Mesodermal cell (in vitro differentiated cells): ENCODE measurements around the gene RTL10.

Experiments
- H3K27ac ChIP-seq: 2 replicates; pipeline ENCODE4 v1.7.0; 2013; ENCODE audit warnings: mild to moderate bottlenecking, low read depth, low read length, moderate library complexity; ENCODE audit not compliant: severe bottlenecking
- H3K36me3 ChIP-seq: 2 replicates; pipeline ENCODE4 v1.7.1; 2013; ENCODE audit warnings: mild to moderate bottlenecking, low read length, moderate library complexity; ENCODE audit not compliant: control insufficient read depth, insufficient read depth
- H3K4me1 ChIP-seq: one replicate; pipeline ENCODE4 v1.7.1; 2013; ENCODE audit warnings: mild to moderate bottlenecking, low read length; ENCODE audit not compliant: insufficient read depth, control insufficient read depth, poor library complexity, severe bottlenecking
- H3K4me3 ChIP-seq: 2 replicates; pipeline ENCODE4 v1.7.0; 2013; ENCODE audit warnings: low read length, control low read depth, mild to moderate bottlenecking; ENCODE audit not compliant: insufficient read depth, poor library complexity, severe bottlenecking; ENCODE audit errors: extremely low read depth
- H3K9me3 ChIP-seq: 2 replicates; pipeline ENCODE4 v1.7.1; 2013; ENCODE audit warnings: mild to moderate bottlenecking, low read length, moderate library complexity; ENCODE audit not compliant: control insufficient read depth
- WGBS, 2 experiments: methylation state at CpG; one replicate each; pipeline ENCODE4 v1.1.5; 2013; ENCODE audit warnings: missing lambda C conversion rate in 2 of 2; ENCODE audit not compliant: insufficient coverage in 2 of 2; 5-methylcytosine and 5-hydroxymethylcytosine counted together

RTL10 gene

DNA sequence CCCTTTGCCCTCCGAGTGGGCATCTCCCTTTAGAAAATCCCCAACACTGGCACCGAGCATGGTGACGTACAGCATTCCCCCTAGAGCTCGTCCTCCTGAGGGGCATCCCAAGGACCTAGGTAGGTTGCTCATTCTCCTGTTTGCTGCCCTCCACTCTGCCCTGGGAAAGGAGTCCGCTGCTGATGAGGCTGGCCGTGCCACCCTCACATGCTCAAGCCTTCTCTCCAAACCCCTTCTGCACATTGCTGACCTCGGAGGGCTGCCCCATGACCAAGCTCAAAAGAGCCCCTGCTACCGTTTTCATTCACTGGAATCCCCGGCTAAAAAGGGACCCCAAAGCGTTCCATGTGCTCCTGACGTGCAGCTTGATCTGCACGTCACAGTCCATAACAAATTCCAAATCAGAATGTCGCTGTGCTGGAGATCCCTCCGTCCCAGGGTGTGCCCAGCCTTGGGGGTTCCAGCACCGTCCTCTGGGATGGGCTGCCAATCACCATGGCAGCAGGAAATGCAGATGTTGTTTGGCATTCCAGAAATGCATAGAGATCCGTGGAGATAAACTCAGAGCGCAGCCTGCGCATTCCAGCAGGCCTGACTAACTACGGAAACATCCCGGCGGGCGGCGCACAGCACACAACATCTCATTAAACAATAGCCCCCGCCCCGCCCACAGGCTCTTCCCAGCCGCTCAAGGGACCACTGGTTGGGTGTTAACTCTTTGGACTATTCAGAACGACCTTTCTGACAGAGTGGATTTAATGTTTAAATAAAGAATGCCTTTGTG, 26.3 kb upstream of the RTL10 start:
- 32 to 46% methylated on average over 13 to 21 of the region's 27 CpGs for WGBS, 2 experiments

GRCh38 chr22:19879992-19880785, 25.5 kb upstream of the RTL10 start:
- WGBS, 2 experiments = 89 to 91% methylated on average over 24 to 32 of the region's 34 CpGs
- Histone ChIP-seq H3K27ac (peak overlapping the region; percentile 95), H3K4me1 (peaks cover 56% of the 10 kb centered on the region), H3K36me3 (peaks cover 4% of the 10 kb centered on the region), H3K4me3 (peak overlapping the region; percentile 22), H3K9me3 (no peaks in the 10 kb centered on the region)

More for the DNA sequence above, 26.3 kb upstream of the RTL10 start:
- Histone ChIP-seq H3K36me3 (peaks cover 4% of the 10 kb centered on the region), H3K4me3 (peak overlapping the region; percentile 22), H3K27ac (peak overlapping the region; percentile 95), H3K9me3 (no peaks in the 10 kb centered on the region), H3K4me1 (peaks cover 55% of the 10 kb centered on the region)

GRCh38 chr22:19879643-19879991, 24.9 kb upstream of the RTL10 start:
- no peaks in the 10 kb centered on the region for H3K9me3 ChIP-seq
- peaks cover 60% of the 10 kb centered on the region for H3K4me1 ChIP-seq
- H3K4me3 ChIP-seq = no peak overlapping the region
- 79 to 96% methylated on average over 3 to 4 of the region's 4 CpGs for WGBS, 2 experiments
- H3K27ac ChIP-seq = peak overlapping the region; percentile 95
- peaks cover 4% of the 10 kb centered on the region for H3K36me3 ChIP-seq

GRCh38 chr22:19879246-19879570, 24.5 kb upstream of the RTL10 start:
- no peak overlapping the region for H3K4me3 ChIP-seq
- 93 to 94% methylated on average over 8 to 9 of the region's 13 CpGs for WGBS, 2 experiments

GRCh38 chr22:19878461-19879245, 24.0 kb upstream of the RTL10 start:
- 96 to 97% methylated on average over 12 to 14 of the region's 16 CpGs for whole genome bisulfite sequencing, 2 experiments
- no peak overlapping the region for H3K27ac ChIP-seq

More at GRCh38 chr22:19879246-19879570, 24.5 kb upstream of the RTL10 start:
- H3K27ac ChIP-seq = no peak overlapping the region
- H3K9me3 ChIP-seq = no peaks in the 10 kb centered on the region
- peaks cover 64% of the 10 kb centered on the region for H3K4me1 ChIP-seq
- peaks cover 7% of the 10 kb centered on the region for H3K36me3 ChIP-seq

DNA sequence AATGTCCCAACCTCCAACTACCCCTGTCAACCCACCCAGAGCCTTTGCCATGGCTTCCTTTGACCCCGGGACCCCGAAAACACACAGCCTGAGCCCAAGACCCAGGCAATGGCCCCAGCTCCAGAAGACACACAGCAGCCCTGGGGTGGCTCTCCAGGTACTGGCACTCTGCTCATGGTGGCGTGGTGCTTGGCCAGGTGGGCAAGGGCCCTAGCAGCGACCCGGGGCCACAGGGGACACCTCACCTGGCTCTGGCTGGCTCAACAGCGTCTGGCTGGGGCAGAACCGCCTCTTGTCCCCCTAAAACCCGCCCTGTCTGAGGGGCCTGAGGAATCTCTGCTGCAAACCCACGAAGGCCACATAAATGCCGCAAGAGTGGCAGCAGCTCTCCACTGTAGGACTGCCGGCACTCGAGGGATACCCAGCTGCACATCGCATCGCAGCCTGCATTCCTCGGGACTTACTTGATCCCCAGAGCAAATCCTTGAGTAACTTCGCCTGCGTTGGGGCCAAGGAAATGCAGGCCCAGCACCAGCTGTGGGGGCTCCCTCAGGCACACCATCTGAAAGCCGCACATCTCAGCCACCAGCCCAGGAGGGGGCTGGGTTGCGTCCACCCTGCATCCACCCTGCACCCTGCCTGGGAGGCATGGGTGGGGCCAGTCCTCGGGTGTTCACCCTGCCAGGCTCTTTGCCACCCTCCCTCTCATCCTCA, 23.1 kb upstream of the RTL10 start:
- H3K9me3 ChIP-seq = no peaks in the 10 kb centered on the region
- H3K4me1 ChIP-seq = peaks cover 59% of the 10 kb centered on the region
- WGBS, 2 experiments = 95% methylated on average over 19 to 20 of the region's 20 CpGs
- peaks cover 8% of the 10 kb centered on the region for H3K36me3 ChIP-seq
- no peak overlapping the region for H3K27ac ChIP-seq
- H3K4me3 ChIP-seq = no peak overlapping the region

More at GRCh38 chr22:19878461-19879245, 24.0 kb upstream of the RTL10 start:
- Histone ChIP-seq H3K4me3 (no peak overlapping the region), H3K36me3 (peaks cover 8% of the 10 kb centered on the region), H3K9me3 (no peaks in the 10 kb centered on the region), H3K4me1 (peaks cover 65% of the 10 kb centered on the region)

GRCh38 chr22:19876941-19877625, 22.4 kb upstream of the RTL10 start:
- no peak overlapping the region for H3K27ac ChIP-seq
- H3K4me1 ChIP-seq = peaks cover 52% of the 10 kb centered on the region
- H3K4me3 ChIP-seq = no peak overlapping the region
- H3K9me3 ChIP-seq = no peaks in the 10 kb centered on the region
- WGBS, 2 experiments = 92 to 95% methylated on average over 11 to 18 of the region's 18 CpGs
- peaks cover 8% of the 10 kb centered on the region for H3K36me3 ChIP-seq

GRCh38 chr22:19876314-19876940, 21.8 kb upstream of the RTL10 start:
- H3K36me3 ChIP-seq = peaks cover 8% of the 10 kb centered on the region
- no peak overlapping the region for H3K4me3 ChIP-seq
- WGBS, 2 experiments = 93 to 94% methylated on average over 17 to 21 of the region's 21 CpGs
- H3K27ac ChIP-seq = no peak overlapping the region
- peaks cover 46% of the 10 kb centered on the region for H3K4me1 ChIP-seq
- no peaks in the 10 kb centered on the region for H3K9me3 ChIP-seq

DNA sequence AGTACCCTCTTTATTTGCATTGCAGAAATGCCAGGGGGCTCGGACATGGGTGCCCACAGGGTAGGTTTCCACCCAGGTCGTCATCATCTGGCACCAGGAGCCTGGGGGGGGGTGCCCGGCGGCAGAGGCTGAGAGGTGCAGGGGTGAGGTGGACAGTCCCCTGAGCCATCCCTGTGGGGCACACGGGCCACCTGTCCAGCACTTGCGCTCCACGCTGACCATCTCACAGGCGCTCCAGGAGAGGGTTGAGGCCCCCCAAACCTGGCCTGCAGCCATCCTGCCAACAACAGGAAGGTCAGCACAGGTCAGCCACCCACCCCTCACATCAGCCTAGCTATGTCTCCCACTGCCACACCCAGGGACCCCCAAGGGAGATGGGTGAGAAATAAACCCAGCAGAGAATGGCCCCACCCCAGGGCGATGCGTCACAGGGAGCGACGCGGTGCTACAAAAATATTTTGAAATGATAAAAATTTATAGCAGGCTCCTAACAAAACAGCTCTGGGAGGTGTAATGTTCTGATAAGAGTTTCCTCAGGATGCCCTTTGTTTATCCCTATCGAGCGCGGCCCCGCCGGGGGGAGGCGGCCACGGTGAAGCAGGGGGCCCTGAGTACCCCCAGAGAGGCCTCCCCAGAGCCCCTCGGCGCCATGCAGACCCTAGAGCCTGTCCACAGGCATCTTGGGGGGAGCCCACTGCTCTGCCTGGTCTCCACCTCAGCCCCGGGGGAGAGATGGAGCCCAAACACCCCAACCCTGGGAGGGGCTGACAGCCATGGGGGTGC, 21.0 kb upstream of the RTL10 start:
- Histone ChIP-seq H3K36me3 (peaks cover 8% of the 10 kb centered on the region), H3K9me3 (no peaks in the 10 kb centered on the region), H3K4me3 (no peak overlapping the region), H3K27ac (no peak overlapping the region), H3K4me1 (peaks cover 43% of the 10 kb centered on the region)
- 93 to 96% methylated on average over 20 to 22 of the region's 23 CpGs for WGBS, 2 experiments
